Fibroblast of lung (primary cell): ENCODE results near the gene GBX2. TPM values are rescaled to one million over a fixed set of nuclear protein-coding genes. Genes with fewer than 3 reads are reported as not detected.

Source experiments
- DNase-seq, 2 donors: peaks; one replicate each; pipeline versions ENCODE4 v3.0.0 to v3.0.0-alpha.2; 2010; ENCODE audit warnings: low read depth in 2 of 2
- H2AFZ ChIP-seq: 2 replicates; pipeline ENCODE4 v1.5.1; 2012; ENCODE audit warnings: low read length, control low read depth, inconsistent platforms
- H3K27ac ChIP-seq: 2 replicates; pipeline ENCODE4 v1.5.1; 2011; ENCODE audit warnings: low read length, control low read depth; ENCODE audit not compliant: insufficient read depth
- H3K27me3 ChIP-seq: 2 replicates; pipeline ENCODE4 v1.5.1; 2011; ENCODE audit warnings: mild to moderate bottlenecking, low read length; ENCODE audit not compliant: control insufficient read depth, insufficient read depth
- H3K36me3 ChIP-seq: 2 replicates; pipeline ENCODE4 v1.5.1; 2011; ENCODE audit warnings: low read length; ENCODE audit not compliant: control insufficient read depth, insufficient read depth
- H3K4me1 ChIP-seq: 2 replicates; pipeline ENCODE4 v1.5.1; 2011; ENCODE audit warnings: low read length; ENCODE audit not compliant: control insufficient read depth, insufficient read depth; ENCODE audit errors: extremely low read depth
- H3K4me2 ChIP-seq: 2 replicates; pipeline ENCODE4 v1.5.1; 2011; ENCODE audit warnings: low read length, control low read depth; ENCODE audit not compliant: insufficient read depth; ENCODE audit errors: extremely low read depth
- H3K4me3 ChIP-seq, 4 experiments: fragments of 200-600 bp in 1 of 4; sonication (generic) in 1 of 4; replicated peaks in 1 of 4; 2 replicates each; pipeline ENCODE4 v1.5.1; 2011 to 2016; ENCODE audit warnings: low read length in 4 of 4, low read depth in 3 of 4, mild to moderate bottlenecking in 3 of 4, control low read depth in 2 of 4, inconsistent platforms in 1 of 4, mixed read lengths in 1 of 4; ENCODE audit not compliant: insufficient read depth in 1 of 4; ENCODE audit errors: control extremely low read depth in 1 of 4
- H3K79me2 ChIP-seq: 2 replicates; pipeline ENCODE4 v1.5.1; 2012; ENCODE audit warnings: mild to moderate bottlenecking, low read length, inconsistent platforms; ENCODE audit not compliant: control insufficient read depth, insufficient read depth
- H3K9ac ChIP-seq: 2 replicates; pipeline ENCODE4 v1.5.1; 2011; ENCODE audit warnings: mild to moderate bottlenecking, low read length, control low read depth; ENCODE audit not compliant: insufficient read depth
- H3K9me3 ChIP-seq: 2 replicates; pipeline ENCODE4 v1.5.1; 2012; ENCODE audit warnings: low read depth, low read length; ENCODE audit not compliant: control insufficient read depth, insufficient read depth
- H4K20me1 ChIP-seq: 2 replicates; pipeline ENCODE4 v1.5.1; 2011; ENCODE audit warnings: low read length; ENCODE audit not compliant: control insufficient read depth, insufficient read depth; ENCODE audit errors: extremely low read depth
- EZH2 ChIP-seq: IDR thresholded peaks from 2 replicates; pipeline ENCODE4 v1.5.1; 2012; ENCODE audit warnings: low read length, control low read depth, mild to moderate bottlenecking; ENCODE audit errors: missing control alignments
- polyA plus RNA-seq, 2 donors: library from polyadenylated mRNA; depleted of rRNA in 1 of 2; stranded (reverse) in 1 of 2; unstranded in 1 of 2; fragments of >200 nt; gene quantifications; 2 replicates each; pipeline ENCODE4 v1.2.1, GENCODE V29; 2011 to 2012; ENCODE audit warnings: missing spikeins in 1 of 2
- total RNA-seq: library from RNA; depleted of rRNA; stranded (reverse); fragments of >200 nt; gene quantifications from 2 replicates; pipeline ENCODE4 v1.2.1, GENCODE V29; 2014
- TF ChIP-seq, protein P1 (sequence below), 2 donors: IDR thresholded peaks in 1 of 2; conservative IDR thresholded peaks in 1 of 2; 1 replicate in 1 of 2; 2 replicates in 1 of 2; pipeline ENCODE4 v1.5.1; 2011 to 2012; ENCODE audit warnings: low read length in 2 of 2, control low read depth in 1 of 2, inconsistent platforms in 1 of 2, low read depth in 1 of 2, mild to moderate bottlenecking in 1 of 2

GBX2 gene
- total and polyA plus RNA-seq, 2 donors (not counting 1 experiment from before 2014, with no cell fraction given), result 0.25 TPM; not detected in 1

DNA sequence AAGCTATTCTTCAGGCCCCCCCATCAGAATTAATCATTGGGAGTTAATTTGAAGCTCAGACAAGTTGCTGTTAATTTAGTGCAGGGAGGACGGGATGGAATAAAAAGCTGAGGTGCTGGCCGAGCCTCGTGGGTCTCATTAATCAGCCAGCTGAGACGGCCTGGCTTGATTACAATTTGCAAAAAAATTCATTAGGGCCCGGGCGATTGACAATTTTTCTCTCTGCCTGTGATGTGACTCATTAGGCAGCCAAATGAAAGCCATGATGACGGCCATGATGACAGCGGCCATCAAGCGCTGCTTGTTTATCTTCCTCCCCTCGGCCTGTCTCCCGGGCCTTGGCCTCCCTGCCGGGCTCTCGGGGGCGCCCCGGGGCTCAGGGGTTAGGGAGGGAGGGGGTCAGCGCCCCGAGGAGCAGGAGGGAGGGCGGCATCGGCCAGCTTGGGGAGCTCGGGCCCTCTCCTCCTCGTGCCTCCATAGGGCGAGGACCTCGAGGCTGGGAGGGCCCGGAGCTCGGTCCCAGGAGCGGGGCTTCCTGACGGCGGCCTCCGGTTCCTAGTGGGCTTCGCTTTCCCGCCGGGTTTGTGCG lies 5.2 kb downstream of the GBX2 start:
- TF ChIP-seq EZH2, result no peak
- TF ChIP-seq, protein P1, sequence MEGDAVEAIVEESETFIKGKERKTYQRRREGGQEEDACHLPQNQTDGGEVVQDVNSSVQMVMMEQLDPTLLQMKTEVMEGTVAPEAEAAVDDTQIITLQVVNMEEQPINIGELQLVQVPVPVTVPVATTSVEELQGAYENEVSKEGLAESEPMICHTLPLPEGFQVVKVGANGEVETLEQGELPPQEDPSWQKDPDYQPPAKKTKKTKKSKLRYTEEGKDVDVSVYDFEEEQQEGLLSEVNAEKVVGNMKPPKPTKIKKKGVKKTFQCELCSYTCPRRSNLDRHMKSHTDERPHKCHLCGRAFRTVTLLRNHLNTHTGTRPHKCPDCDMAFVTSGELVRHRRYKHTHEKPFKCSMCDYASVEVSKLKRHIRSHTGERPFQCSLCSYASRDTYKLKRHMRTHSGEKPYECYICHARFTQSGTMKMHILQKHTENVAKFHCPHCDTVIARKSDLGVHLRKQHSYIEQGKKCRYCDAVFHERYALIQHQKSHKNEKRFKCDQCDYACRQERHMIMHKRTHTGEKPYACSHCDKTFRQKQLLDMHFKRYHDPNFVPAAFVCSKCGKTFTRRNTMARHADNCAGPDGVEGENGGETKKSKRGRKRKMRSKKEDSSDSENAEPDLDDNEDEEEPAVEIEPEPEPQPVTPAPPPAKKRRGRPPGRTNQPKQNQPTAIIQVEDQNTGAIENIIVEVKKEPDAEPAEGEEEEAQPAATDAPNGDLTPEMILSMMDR (conservative IDR thresholded peaks at IDR 0.05 in 1 of 2, IDR thresholded peaks at IDR 0.05 in 1 of 2; ENCODE audit: low read depth in 1 of 2, low read length in 2 of 2), result no peak
- no peak overlapping the region for H2AFZ ChIP-seq
- no peak overlapping the region for H3K27ac ChIP-seq
- no peak overlapping the region for H3K4me3 ChIP-seq
- no peak overlapping the region for H3K9ac ChIP-seq
- peak in 1 of 2 donors; percentile 23 for DNase-seq
- H3K9me3 ChIP-seq, result no peaks in the 10 kb centered on the region
- peaks cover 58% of the 10 kb centered on the region for H3K27me3 ChIP-seq
- no peaks in the 10 kb centered on the region for H3K4me1 ChIP-seq
- no peaks in the 10 kb centered on the region for H3K79me2 ChIP-seq
- no peak overlapping the region for H3K4me2 ChIP-seq
- no peaks in the 10 kb centered on the region for H4K20me1 ChIP-seq
- no peaks in the 10 kb centered on the region for H3K36me3 ChIP-seq

DNA sequence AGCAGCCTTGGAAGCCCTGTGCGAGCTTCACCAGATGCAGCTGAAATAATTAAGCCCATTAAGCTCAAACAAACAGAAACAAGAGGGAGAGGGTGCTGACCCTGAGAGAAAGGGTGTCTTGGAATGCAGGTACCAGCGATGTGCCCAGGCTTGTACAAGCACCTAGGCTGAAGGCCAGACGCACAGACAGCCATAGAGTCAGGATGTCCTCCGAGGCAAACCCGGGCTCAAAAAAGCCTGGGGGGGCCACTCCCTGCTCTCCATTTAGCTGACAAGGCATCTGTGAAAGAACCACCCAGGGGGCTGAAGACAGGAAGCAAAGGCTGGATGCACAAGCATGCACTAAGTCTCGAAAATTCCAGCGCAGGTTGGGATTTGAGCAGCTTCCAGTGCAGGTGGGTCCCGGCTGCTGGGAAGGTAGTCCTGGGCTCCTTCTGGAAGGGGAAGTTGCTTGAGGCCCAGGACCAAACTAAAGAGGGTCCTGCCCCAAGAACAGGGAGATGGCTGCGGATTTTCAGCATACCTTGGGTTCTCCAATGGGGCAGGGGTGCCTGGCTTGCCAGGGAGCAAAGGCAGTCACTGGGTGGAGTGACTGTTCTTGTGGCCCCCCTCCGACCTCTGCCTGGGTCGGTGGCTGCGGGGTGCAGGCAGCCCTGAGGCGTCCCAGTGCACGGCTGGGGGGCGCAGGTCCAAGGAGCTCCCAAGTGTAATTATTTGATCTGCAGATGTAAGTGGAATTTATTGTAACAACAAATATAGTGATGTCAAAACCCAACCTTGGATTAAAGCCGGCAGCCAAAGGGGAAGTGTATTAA lies 5.9 kb downstream of the GBX2 start:
- no peak for DNase-seq
- no peaks in the 10 kb centered on the region for H3K4me1 ChIP-seq
- H2AFZ ChIP-seq, result no peak overlapping the region
- no peak overlapping the region for H3K9ac ChIP-seq
- H3K36me3 ChIP-seq, result no peaks in the 10 kb centered on the region
- no peak overlapping the region for H3K4me3 ChIP-seq
- no peaks in the 10 kb centered on the region for H3K79me2 ChIP-seq
- no peaks in the 10 kb centered on the region for H4K20me1 ChIP-seq
- no peaks in the 10 kb centered on the region for H3K9me3 ChIP-seq
- TF ChIP-seq EZH2, result no peak
- TF ChIP-seq, protein P1 (conservative IDR thresholded peaks at IDR 0.05 in 1 of 2, IDR thresholded peaks at IDR 0.05 in 1 of 2; ENCODE audit: low read depth in 1 of 2, low read length in 2 of 2), result no peak
- H3K4me2 ChIP-seq, result no peak overlapping the region
- H3K27ac ChIP-seq, result no peak overlapping the region
- peaks cover 57% of the 10 kb centered on the region for H3K27me3 ChIP-seq

DNA sequence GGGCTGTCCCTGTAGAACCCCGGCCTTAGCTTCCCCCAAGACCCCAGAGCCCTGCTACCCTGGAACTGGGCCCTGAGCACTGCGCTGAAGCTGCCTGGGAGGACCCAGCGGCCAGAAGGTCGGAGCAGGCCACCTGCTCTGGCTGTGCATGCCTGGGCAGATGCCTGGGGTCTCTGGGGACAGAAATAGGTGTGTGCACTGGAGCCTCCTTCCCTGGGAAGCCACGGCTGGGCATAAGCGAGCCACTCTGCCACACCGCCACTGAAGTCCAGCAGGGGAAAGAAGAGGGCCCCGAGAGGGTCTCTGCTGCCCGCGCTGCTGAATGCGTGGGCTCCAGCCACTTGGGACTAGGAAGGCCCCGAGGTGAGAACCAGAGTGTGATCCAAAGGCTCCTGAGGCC lies 6.7 kb downstream of the GBX2 start:
- Histone ChIP-seq H3K27ac (no peak overlapping the region), H3K4me2 (no peak overlapping the region), H3K79me2 (no peaks in the 10 kb centered on the region), H3K4me3 (no peak overlapping the region), H3K9me3 (no peaks in the 10 kb centered on the region), H2AFZ (no peak overlapping the region), H4K20me1 (no peaks in the 10 kb centered on the region), H3K27me3 (peaks cover 52% of the 10 kb centered on the region), H3K9ac (no peak overlapping the region), H3K36me3 (no peaks in the 10 kb centered on the region), H3K4me1 (no peaks in the 10 kb centered on the region)
- no peak for DNase-seq
- TF ChIP-seq, protein P1 (conservative IDR thresholded peaks at IDR 0.05 in 1 of 2, IDR thresholded peaks at IDR 0.05 in 1 of 2; ENCODE audit: low read depth in 1 of 2, low read length in 2 of 2), result no peak
- TF ChIP-seq EZH2, result no peak
